GM12878 (cell line): Measurements from ENCODE around the gene MTX1.

Experiments used
- BCLAF1 ChIP-seq: fragments of 450-650 bp; IDR thresholded peaks from 2 replicates; pipeline ENCODE4 v1.6.1; 2017; ENCODE audit warnings: antibody characterized with exemption, mild to moderate bottlenecking, moderate library complexity
- CEBPB ChIP-seq, 2 experiments: fragments of 150-350 bp in 1 of 2; IDR thresholded peaks; 2 replicates each; pipeline ENCODE4 v1.6.1; 2012 to 2014; ENCODE audit warnings: low read depth in 2 of 2, low read length in 2 of 2, borderline replicate concordance in 1 of 2, inconsistent platforms in 1 of 2
- CREB1 ChIP-seq: IDR thresholded peaks from 2 replicates; pipeline ENCODE4 v1.6.1; 2012; ENCODE audit warnings: low read depth, mild to moderate bottlenecking, inconsistent platforms
- CTCF ChIP-seq, 3 experiments: IDR thresholded peaks in 2 of 3; conservative IDR thresholded peaks in 1 of 3; 2 replicates each; pipeline ENCODE4 v1.5.1; 2011; ENCODE audit warnings: low read depth in 3 of 3, low read length in 3 of 3, mild to moderate bottlenecking in 3 of 3, control low read depth in 2 of 3, moderate library complexity in 2 of 3, inconsistent platforms in 1 of 3, mixed read lengths in 1 of 3; ENCODE audit not compliant: control insufficient read depth in 2 of 3, insufficient read depth in 1 of 3; ENCODE audit errors: extremely low read depth in 1 of 3
- EGR1 ChIP-seq, 2 experiments: IDR thresholded peaks; 1 replicate in 1 of 2; 2 replicates in 1 of 2; pipeline ENCODE4 v1.6.1; 2011 to 2012; ENCODE audit warnings: low read depth in 2 of 2, low read length in 2 of 2, borderline replicate concordance in 1 of 2, mild to moderate bottlenecking in 1 of 2, moderate library complexity in 1 of 2
- MXI1 ChIP-seq: fragments of 150-350 bp; IDR thresholded peaks from 2 replicates; pipeline ENCODE4 v1.6.1; 2011; ENCODE audit warnings: low read depth, mild to moderate bottlenecking, inconsistent platforms, low read length, improper control_type of control experiment
- POLR2AphosphoS5 ChIP-seq: IDR thresholded peaks from 2 replicates; pipeline ENCODE4 v1.6.1; 2011; ENCODE audit warnings: mild to moderate bottlenecking, low read length, inconsistent platforms
- TCF3 ChIP-seq: IDR thresholded peaks from 2 replicates; pipeline ENCODE4 v1.6.1; 2012; ENCODE audit warnings: low read depth, mild to moderate bottlenecking, low read length, borderline replicate concordance; ENCODE audit not compliant: insufficient read depth
- TF ChIP-seq, protein P1 (sequence below): IDR thresholded peaks from 2 replicates; pipeline ENCODE4 v1.6.1; 2012; ENCODE audit warnings: mild to moderate bottlenecking, low read depth, low read length

DNA sequence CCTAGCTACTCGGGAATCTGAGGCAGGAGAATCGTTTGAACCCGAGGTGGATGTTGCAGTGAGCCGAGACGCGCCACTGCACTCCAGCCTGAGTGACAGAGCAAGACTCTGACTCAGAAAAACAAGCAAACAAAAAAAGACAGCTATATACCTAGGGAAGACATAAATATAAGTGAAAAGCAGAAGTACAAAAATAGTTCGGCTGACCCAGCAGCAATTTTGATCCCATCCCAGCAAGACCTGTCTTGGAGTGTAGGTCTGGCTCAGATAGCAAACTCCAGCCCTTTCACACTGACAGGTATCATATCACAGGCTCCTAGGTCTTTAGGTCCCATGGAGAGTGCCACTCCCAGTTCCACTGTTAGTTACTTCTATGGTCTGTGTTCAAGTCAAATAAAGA, 14.6 kb downstream of the MTX1 start:
- no peak for TF ChIP-seq CTCF (IDR thresholded peaks at IDR 0.05 in 2 of 3, conservative IDR thresholded peaks at IDR 0.05 in 1 of 3; ENCODE audit: control insufficient read depth in 2 of 3, extremely low read depth in 1 of 3, insufficient read depth in 1 of 3, low read depth in 3 of 3, low read length in 3 of 3)
- no peak for TF ChIP-seq POLR2AphosphoS5
- TF ChIP-seq MXI1: no peak
- TF ChIP-seq CEBPB (IDR thresholded peaks at IDR 0.05; ENCODE audit: borderline replicate concordance in 1 of 2, low read depth in 2 of 2, low read length in 2 of 2): no peak
- TF ChIP-seq BCLAF1: no peak
- TF ChIP-seq CREB1: no peak
- TF ChIP-seq EGR1 (IDR thresholded peaks at IDR 0.05; ENCODE audit: borderline replicate concordance in 1 of 2, low read depth in 2 of 2, low read length in 2 of 2): no peak
- no peak for TF ChIP-seq TCF3
- TF ChIP-seq, protein P1, sequence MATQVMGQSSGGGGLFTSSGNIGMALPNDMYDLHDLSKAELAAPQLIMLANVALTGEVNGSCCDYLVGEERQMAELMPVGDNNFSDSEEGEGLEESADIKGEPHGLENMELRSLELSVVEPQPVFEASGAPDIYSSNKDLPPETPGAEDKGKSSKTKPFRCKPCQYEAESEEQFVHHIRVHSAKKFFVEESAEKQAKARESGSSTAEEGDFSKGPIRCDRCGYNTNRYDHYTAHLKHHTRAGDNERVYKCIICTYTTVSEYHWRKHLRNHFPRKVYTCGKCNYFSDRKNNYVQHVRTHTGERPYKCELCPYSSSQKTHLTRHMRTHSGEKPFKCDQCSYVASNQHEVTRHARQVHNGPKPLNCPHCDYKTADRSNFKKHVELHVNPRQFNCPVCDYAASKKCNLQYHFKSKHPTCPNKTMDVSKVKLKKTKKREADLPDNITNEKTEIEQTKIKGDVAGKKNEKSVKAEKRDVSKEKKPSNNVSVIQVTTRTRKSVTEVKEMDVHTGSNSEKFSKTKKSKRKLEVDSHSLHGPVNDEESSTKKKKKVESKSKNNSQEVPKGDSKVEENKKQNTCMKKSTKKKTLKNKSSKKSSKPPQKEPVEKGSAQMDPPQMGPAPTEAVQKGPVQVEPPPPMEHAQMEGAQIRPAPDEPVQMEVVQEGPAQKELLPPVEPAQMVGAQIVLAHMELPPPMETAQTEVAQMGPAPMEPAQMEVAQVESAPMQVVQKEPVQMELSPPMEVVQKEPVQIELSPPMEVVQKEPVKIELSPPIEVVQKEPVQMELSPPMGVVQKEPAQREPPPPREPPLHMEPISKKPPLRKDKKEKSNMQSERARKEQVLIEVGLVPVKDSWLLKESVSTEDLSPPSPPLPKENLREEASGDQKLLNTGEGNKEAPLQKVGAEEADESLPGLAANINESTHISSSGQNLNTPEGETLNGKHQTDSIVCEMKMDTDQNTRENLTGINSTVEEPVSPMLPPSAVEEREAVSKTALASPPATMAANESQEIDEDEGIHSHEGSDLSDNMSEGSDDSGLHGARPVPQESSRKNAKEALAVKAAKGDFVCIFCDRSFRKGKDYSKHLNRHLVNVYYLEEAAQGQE: no peak
